Activated CD8-positive, alpha-beta memory T cell treated with anti-CD3 and anti-CD28 coated beads for 36 hours (primary cell): ENCODE data around the gene FAM118A. TPM values are rescaled to one million over a fixed set of nuclear protein-coding genes. Genes with fewer than 3 reads are reported as not detected.
"Not testable (repeated sequence)": the region's sequence is repeated elsewhere in the genome, so short reads cannot be mapped to it uniquely, and the experiment has no call there.

Experiments
- CTCF ChIA-PET: fragments of 350-600 bp; sonication (Branson Sonifier 250); formaldehyde crosslinking; loops from one replicate; lab custom pipeline; 2021; ENCODE audit warnings: antibody characterized with exemption; lab: Charles Lee
- POLR2A ChIA-PET: fragments of 350-600 bp; sonication (Branson Sonifier 250); formaldehyde crosslinking; loops from one replicate; lab custom pipeline; 2021; ENCODE audit warnings: antibody characterized with exemption; lab: Charles Lee
- total RNA-seq, 2 experiments: library from RNA; stranded (reverse); gene quantifications; one replicate each; pipeline ENCODE4 v1.2.3, GENCODE V29; 2021

FAM118A gene
- total RNA-seq, 2 experiments from 2014 or later, result 27.7 to 28.0 TPM

- CTCF ChIA-PET, result no interaction called here
- POLR2A ChIA-PET, result interaction anchor here (0.7 kb wide), 1 partner anchor 91 kb away, joined by 3 read pairs; no protein-coding TSS in a partner anchor
Observed at GRCh38 chr22:45343143-45343542, 33.4 kb downstream of the FAM118A start.

DNA sequence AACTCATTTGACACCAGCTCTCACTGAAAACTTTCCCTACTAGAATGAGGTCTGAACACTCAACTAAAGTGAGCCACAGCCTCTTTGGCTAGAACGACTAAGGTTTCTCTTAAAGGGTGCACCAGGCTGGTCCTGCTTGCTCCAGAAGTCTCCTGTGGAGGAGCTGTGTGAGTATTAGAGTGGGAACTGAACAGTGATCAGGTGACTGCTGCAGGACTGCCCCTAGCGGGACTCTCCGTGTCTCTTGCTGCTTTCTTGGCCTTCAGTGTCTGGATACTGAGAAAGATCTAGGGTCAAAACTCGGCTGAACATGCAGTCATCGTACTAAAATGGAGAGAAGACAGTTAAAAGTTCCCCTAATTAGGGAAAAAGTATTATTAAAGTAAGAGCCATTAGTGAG lies 34.6 kb downstream of the FAM118A start:
- ChIA-PET CTCF (no interaction called here), POLR2A (no interaction called here)

DNA sequence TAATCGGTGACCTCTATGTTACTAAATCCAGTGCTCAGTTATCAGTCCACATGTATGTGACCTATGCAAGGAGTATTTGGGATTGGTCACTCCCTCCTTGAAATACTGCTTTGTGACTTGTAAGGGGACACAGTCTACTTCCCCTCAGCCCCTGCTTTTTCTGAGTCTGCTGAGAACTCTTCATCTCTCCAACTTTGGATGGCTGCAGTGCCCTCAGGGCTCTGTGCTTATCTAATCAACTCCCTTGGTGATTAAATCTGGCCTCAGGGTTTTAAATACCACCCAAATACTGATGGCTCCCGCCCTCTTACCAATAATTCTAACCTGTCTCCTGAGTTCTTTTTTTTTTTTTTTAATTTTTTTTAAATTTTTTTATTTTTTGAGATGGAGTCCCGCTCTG lies 40.2 kb downstream of the FAM118A start:
- POLR2A ChIA-PET, result no interaction called here
- CTCF ChIA-PET, result no interaction called here

DNA sequence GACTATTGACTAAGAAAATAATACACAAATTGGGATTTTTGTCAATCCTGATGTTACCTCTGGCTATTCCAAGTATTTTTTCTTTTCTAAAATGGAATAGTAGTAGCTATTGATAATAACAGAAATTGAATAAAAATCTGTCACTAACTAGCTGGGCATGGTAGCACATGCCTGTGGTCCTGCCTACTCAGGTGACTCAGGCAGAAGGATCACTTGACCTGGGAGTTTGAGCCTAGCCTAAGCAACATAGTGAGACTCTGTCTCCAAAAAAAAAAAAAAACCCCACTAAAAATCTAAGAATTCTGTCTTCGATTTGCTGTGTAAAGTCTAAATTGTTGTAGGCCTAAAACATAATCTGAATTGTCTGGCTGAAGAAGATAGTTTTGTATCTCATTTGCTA lies 42.2 kb downstream of the FAM118A start:
- CTCF ChIA-PET, result no interaction called here
- POLR2A ChIA-PET, result no interaction called here

DNA sequence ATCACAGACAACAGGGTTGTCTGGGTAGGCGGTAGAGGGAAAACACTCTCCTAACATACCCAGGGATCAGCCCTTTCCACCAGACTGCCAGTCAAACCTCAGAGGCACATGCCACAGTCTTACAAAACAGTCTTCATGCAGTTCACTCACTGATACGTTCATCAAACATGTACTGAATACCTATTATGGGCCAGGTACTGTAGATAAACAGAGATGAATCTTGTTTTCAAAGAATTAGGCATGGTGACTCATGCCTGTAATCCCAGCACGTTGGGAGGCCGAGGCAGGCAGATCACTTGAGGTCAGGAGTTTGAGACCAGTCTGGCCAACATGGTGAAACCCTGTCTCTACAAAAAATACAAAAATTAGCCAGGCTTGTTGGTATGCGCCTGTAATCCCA lies 43.0 kb downstream of the FAM118A start:
- POLR2A ChIA-PET, result not testable (repeated sequence)

DNA sequence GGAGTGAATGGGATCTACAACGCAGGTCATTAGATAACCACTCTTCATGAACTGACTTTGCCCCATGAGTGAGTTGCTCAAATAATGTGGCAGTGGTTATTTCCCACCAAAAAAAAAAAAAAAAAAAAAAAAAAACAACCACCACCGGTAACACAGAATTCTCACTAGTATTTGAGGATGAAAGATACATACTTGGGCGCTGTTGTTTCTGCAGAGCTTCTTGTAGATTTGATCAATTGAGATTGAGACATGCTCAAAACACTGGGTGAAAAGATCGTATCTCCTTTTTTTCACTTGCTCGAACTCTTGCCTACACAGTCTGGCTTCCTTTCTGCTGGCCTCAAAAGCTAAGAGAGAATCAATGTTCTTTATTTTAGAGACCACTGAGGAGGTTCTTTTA lies 44.1 kb downstream of the FAM118A start:
- POLR2A ChIA-PET, result no interaction called here
- CTCF ChIA-PET, result no interaction called here

More for the DNA sequence above, 43.0 kb downstream of the FAM118A start:
- CTCF ChIA-PET, result not testable (repeated sequence)

DNA sequence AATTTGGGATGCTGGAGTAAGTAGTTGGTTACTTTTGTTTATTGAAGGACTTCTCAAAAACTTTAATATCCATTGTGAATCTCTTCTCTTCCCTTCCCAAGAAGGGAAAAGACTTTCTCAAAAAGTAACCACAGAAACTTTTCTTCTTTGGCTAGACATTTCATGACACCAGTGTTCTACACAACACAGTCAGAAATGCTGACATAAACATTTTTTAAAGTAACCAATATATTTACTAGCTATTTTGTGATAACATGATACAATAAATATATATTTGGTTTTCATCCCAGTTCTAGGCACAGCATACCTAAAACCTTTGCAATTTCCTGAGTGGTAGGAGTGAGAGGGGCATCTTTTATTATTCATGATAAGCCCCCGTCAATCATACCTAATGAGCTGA lies 47.8 kb downstream of the FAM118A start:
- CTCF ChIA-PET, result no interaction called here
- POLR2A ChIA-PET, result no interaction called here

- ChIA-PET CTCF (no interaction called here), POLR2A (no interaction called here)
Observed at GRCh38 chr22:45358127-45358526, 48.4 kb downstream of the FAM118A start.

DNA sequence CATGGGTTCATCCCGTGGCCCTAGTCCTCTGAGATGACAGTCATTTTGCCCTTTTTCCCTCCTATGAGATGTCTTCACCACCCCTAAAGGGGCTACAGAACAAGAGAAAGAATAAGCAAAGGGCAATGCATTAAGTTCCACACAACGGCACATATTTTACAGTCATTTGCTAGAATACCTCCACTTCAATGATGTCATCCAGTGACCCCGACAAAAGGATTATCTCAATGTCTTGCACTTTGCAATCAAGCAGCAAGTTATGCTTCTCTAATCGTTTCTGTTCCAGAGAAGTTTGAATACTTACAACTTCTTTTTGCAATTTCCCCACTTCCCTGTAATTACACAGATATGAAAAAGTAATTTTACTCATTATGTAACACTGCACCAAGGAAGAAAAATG lies 49.9 kb downstream of the FAM118A start:
- ChIA-PET CTCF (no interaction called here), POLR2A (no interaction called here)

- ChIA-PET POLR2A (no interaction called here), CTCF (no interaction called here)
Observed at GRCh38 chr22:45366713-45367112, 57.0 kb downstream of the FAM118A start.

- CTCF ChIA-PET, POLR2A ChIA-PET: not testable (repeated sequence)
Observed at GRCh38 chr22:45373592-45373991, 63.9 kb downstream of the FAM118A start.

- POLR2A ChIA-PET, result no interaction called here
- CTCF ChIA-PET, result no interaction called here
Observed at GRCh38 chr22:45376009-45376408, 66.3 kb downstream of the FAM118A start.

- POLR2A ChIA-PET, result no interaction called here
Observed at GRCh38 chr22:45376703-45377102, 67.0 kb downstream of the FAM118A start.

GRCh38 chr22:45381348-45381747 lies 71.6 kb downstream of the FAM118A start:
- ChIA-PET CTCF (no interaction called here), POLR2A (no interaction called here)

More at GRCh38 chr22:45376703-45377102, 67.0 kb downstream of the FAM118A start:
- CTCF ChIA-PET, result no interaction called here

GRCh38 chr22:45389546-45389945 lies 79.8 kb downstream of the FAM118A start:
- CTCF ChIA-PET, result no interaction called here
- POLR2A ChIA-PET, result no interaction called here

Other genes starting within 250 kb of the FAM118A start
- gene NUP50, start 146.0 kb upstream of the FAM118A start, total RNA-seq, result 100 to 1,000 TPM; 158 to 166 TPM
- gene KIAA0930, start 69.0 kb upstream of the FAM118A start, total RNA-seq, result 10 to 100 TPM; 38.1 to 41.3 TPM
- gene UPK3A, start 25.0 kb upstream of the FAM118A start, total RNA-seq, result not detected
- gene SMC1B, start 103.7 kb downstream of the FAM118A start, total RNA-seq, result under 1 TPM; 0.48 to 0.55 TPM
- gene RIBC2, start 103.8 kb downstream of the FAM118A start, total RNA-seq, result 10 to 100 TPM; 12.4 to 13.3 TPM
- gene FBLN1, start 192.9 kb downstream of the FAM118A start, total RNA-seq, result not detected